Prostate gland (tissue), 2 donors: ENCODE results near the gene TIMP2.

Source experiments
- CTCF ChIP-seq, 4 experiments: fragments of 200-600 bp in 2 of 4; fragments of 450-650 bp in 2 of 4; sonication (generic) in 2 of 4; IDR thresholded peaks; 1 replicate in 3 of 4; 2 replicates in 1 of 4; pipeline ENCODE4 v1.5.1; 2016 to 2019; ENCODE audit warnings: antibody characterized with exemption in 4 of 4, mild to moderate bottlenecking in 2 of 4, moderate library complexity in 2 of 4
- POLR2A ChIP-seq: fragments of 450-650 bp; IDR thresholded peaks from one replicate; pipeline ENCODE4 v1.6.1; 2016; ENCODE audit warnings: antibody characterized with exemption, mild to moderate bottlenecking
- POLR2AphosphoS5 ChIP-seq: sonication (generic); formaldehyde crosslinking; IDR thresholded peaks from one replicate; pipeline ENCODE4 v1.6.1; 2017; ENCODE audit warnings: antibody characterized with exemption

DNA sequence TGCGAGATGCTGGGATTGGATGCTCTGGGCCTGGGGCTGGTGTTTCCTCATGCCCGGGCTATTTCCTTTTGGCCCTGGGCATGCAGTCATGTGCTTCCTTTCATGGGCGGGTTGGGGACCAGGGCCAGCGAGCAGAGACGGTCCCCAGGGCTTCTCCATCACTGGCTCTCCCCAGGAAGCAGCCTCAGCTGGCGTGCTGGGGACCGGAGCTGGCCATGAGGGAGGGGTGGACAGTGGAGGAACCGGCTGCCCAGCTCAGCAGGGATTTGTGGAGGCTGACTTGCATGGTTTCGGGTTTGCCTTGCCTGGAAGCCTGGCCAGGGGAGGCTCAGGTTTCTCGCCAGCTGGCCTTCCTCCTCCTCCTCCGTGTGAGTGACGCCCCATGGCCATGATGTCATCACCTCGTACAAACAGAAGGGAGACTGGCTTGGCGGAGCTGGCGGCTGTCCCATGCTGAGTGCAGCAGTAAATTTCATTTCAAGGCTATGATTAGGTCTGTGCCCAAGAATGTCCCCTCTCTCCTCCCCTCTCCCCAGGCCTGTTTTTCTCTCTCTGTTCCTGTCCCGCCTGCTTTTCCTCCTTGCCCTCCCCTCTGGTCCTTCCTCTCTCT, 8.9 kb upstream of the TIMP2 start:
- no peak for TF ChIP-seq CTCF (IDR thresholded peaks at IDR 0.05)
- peak; percentile 47 for TF ChIP-seq POLR2A
- peak; percentile 97 for TF ChIP-seq POLR2AphosphoS5
